Activated CD4-positive, alpha-beta T cell treated with anti-CD3 and anti-CD28 coated beads, Interleukin-10, Interleukin-2, amounts not matched to agents 100 ng/mL and 50 ng/mL, durations not matched to agents 16 hours and 8 hours (primary cell): ENCODE measurements around the gene XPOT.
"Not testable (repeated sequence)": the region's sequence is repeated elsewhere in the genome, so short reads cannot be mapped to it uniquely, and the experiment has no call there.

Experiments used
- DNase-seq: peaks from one replicate; pipeline ENCODE4 v3.0.0-alpha.2; 2020

The XPOT gene, protein sequence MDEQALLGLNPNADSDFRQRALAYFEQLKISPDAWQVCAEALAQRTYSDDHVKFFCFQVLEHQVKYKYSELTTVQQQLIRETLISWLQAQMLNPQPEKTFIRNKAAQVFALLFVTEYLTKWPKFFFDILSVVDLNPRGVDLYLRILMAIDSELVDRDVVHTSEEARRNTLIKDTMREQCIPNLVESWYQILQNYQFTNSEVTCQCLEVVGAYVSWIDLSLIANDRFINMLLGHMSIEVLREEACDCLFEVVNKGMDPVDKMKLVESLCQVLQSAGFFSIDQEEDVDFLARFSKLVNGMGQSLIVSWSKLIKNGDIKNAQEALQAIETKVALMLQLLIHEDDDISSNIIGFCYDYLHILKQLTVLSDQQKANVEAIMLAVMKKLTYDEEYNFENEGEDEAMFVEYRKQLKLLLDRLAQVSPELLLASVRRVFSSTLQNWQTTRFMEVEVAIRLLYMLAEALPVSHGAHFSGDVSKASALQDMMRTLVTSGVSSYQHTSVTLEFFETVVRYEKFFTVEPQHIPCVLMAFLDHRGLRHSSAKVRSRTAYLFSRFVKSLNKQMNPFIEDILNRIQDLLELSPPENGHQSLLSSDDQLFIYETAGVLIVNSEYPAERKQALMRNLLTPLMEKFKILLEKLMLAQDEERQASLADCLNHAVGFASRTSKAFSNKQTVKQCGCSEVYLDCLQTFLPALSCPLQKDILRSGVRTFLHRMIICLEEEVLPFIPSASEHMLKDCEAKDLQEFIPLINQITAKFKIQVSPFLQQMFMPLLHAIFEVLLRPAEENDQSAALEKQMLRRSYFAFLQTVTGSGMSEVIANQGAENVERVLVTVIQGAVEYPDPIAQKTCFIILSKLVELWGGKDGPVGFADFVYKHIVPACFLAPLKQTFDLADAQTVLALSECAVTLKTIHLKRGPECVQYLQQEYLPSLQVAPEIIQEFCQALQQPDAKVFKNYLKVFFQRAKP

DNA sequence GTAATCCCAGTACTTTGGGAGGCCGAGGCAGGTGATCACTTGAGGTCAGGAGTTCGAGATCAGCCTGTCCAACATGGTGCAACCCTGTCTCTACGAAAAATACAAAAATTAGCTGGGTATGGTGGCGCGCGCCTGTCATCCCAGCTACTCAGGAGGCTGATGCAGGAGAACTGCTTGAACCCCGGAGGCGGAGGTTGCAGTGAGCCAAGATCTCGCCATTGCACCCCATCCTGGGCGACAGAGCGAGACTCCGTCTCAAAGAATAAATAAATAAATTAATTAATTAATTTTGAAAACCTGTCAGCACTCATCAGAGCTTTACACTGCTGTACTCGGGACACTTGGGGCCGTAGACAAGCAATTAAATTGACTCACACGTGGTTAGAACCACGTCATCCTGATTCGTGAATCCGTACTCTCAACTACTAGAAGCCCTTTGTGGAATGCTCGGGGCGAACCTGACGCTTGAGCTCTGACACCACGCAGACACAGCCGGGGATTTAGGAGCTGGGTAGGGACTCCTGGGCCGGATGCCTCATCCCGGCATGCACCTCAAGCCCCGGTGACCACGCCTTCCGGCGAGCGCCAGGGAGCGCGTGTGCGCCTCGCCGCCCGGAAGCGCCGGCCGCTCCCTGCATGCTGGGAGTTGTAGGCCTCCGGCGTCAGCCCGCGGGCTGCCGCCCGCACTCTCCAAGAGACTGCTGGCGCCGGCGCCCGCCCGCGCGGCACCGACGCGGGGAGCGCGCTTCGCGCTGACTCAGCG is at the start of gene XPOT:
Gene XPOT, plus strand, starts transcription at position 686 of the 763 bp plus-strand sequence. CDS start 5,644 bp downstream, outside the sequence.
- DNase-seq = peak; percentile 98

DNA sequence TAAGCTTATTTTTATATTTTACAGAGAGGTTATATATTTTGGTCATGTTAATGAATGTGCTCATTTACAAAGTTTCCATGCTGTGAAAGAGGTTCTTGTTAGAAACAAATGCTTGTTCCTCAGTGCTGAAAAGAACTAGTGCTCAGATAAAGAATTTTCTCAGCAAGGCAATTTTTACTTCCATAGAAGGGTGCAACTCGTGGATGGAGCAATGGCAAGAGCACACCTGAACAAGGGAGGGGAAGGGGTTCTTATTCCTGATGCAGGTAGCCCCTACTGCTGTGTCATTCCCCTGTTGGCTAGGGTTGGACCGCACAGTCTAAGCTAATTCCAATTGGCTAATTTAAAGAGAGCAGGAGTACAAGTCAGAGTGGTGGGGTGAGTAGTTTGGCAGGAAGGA is 48.0 kb upstream of the XPOT start:
- not testable (repeated sequence) for DNase-seq

DNA sequence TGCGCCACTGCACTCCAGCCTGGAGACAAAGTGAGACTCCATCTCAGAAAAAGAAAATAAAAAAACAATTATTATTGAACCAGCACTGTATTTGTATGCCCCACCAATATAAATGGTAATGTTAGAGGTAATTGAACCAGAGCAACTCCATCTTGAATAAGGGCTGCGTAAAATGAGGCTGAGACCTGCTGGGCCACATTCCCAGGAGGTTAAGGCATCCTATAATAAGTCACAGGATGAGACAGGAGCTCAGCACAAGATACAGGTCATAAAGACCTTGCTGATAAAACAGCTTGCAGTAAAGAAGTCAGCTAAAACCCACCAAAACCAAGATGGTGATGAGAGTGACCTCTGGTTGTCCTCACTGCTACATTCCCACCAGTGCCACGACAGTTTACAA is 43.0 kb upstream of the XPOT start:
- DNase-seq = not testable (repeated sequence)

DNA sequence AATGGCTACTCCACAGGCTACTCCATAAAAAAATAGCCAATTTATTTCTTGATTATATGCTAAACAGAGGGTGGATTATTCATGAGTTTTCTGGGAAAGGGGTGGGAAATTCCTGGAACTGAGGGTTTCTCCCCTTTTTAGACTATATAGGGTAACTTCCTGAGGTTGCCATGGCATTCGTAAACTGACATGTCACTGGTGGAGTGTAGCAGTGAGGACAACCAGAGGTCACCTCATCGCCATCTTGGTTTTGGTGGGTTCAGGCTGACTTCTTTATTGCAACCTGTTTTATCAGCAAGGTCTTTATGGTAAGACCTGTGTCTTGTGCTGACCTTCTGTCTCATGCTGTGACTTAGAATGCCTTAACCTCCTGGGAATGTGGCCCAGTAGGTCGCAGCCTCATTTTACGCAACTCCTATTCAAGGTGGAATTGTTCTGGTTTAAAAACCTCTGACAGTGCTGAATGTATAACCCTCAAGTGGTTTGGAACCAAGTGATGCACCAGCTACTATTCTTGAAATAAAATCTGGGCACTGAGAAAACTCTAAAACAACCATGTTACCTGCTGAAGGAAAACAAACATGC is 41.4 kb upstream of the XPOT start:
- DNase-seq = no peak

DNA sequence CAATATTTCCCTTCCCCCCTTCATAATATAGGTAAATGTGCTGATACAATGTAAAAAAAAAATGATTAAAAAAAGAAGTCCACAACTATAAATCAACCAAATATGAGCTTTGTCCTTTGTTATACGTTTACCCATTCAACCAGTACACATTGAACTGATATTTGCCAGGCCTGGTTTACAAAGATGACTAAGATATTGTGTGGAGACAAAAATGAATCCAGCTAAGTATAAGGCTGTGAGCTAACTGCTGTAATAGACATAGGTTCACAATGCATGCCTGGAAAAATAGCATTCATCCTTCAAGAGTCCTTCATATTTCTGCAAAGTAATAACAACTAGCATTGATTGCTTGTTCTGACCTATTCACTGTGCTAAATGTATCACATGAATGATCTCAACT is 20.5 kb upstream of the XPOT start:
- DNase-seq = no peak

DNA sequence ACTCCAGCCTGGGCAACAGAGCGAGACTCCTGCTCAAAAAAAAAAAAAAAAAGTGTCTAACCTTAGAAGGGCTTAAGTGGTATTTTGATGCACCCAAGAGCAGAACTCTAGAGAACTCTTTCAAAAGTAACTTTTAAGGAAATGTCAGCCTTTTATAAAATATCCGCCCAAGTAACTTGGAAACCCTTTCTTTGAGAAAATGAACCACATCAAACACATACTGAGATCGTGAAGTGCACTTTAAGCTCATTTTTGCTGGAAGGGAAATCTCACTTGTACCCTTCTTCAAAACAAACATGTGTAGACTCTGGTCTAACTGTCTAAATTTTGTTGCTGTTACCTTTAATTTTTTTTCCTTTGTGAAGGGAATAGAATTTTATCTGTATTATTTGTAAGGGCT is 19.2 kb upstream of the XPOT start:
- no peak for DNase-seq

DNA sequence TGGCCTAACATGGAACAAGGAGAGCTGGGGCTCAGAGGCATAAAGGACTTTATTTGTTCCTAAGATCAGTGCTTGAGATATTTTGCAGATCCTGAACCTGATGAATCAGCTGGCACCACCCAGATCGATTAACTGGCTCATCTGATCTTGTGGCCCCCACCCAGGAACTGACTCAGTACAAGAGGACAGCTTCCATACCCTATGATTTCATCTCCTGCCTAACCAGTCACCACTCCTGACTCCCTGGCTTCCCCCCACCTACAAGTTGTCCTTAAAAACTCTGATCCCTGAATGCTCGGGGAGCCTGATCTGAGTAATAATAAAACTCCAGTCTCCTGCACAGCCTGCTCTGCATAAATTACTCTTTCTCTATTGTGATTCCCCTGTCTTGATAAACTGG is 18.7 kb upstream of the XPOT start:
- DNase-seq = peak; percentile 55

DNA sequence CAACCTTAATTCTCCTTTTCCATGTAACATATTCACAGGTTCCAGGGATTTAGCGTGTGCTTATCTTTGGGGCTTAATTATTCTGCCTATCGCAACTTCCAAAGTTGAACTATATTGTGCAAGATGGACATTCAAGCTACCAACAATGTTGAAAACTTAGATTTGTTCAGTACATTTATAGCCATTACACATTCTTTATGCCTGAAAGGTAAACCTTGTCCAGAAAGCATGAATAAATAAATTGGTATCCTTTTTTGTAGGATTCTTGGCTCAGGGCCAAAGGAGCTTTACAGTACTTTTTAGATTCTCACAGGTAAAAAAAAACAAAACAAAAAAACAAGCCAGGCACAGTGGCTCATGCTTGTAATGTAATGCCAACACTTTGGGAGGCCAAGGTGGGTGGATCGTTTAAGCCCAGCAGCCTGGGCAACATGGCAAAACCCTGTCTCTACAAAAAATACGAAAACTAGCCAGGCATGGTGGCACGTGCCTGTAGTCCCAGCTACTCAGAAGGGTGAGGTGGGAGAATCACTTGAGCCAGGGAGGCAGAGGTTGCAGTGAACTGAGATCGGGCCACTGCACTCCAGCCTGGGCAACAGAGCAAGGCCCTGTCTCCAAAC is 16.9 kb upstream of the XPOT start:
- no peak for DNase-seq

DNA sequence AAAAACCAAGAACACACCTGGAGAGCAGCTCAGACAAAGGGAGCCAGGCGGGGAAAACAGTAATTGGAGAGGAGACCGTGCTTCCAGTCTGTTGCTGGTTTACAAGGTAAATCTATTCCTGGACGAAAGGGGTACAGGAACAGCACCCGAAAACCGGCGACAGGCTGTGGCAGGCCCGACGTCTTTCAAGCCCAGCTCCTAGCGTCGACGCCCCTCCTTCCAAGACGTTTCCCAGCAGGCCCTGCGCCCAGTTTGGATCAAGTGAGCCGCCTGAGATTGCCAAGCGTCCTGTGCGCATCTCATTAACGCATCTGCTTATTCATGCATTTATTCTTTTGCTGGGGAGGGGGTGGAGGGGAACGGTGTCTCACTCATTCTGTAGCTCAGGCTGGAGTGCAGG is 15.0 kb upstream of the XPOT start:
- DNase-seq = no peak

DNA sequence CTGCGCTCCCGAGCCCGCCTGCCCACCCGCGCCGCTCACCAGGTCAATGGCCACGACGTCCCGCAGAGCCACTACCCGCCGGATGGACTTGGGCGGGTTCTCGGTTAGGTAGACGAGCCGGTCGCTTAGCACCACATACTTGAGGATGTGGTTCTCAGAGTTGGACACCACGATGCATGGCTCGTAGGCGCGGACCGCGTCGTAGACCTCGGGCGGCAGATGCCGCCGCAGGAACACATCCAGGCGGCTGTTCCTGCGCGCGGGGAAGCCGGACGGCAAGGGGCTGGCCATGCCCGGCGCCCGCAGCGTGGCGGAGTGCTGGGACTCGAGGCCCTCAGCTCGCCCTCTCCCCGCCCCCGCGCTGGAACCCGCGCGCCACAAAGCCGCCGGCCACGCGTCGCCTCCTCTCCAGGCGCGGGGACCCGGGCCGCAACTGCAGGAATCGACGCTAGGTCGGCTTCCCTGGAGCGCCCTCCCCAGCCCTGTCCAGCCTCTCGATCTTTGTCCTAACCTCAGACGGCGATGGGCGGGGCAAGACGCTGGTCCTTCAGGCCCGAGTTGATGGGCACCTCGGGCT is 13.8 kb upstream of the XPOT start, which contains the start of gene C12orf56:
Gene C12orf56, minus strand, starts transcription at position 484 of the 577 bp plus-strand sequence. Its CDS starts 193 bp downstream, at position 291.
- peak; percentile 19 for DNase-seq

DNA sequence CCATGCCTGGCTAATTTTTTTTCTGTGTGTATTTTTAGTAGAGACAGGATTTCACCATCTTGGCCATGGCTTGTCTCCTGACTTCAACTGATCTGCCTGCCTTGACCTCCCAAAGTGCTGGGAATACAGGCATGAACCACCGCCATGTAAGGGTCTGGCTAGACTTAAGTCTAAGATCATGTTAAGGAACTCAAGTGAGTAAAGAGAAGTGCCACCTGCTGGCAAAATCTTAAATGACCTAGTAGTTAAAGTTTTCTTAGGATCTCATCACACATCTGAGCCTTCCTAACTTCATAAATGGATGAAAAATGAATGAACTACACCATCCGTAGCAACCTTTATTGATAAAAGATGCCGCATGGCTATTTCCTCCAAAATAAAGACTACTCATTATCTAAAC is 12.0 kb upstream of the XPOT start:
- no peak for DNase-seq

DNA sequence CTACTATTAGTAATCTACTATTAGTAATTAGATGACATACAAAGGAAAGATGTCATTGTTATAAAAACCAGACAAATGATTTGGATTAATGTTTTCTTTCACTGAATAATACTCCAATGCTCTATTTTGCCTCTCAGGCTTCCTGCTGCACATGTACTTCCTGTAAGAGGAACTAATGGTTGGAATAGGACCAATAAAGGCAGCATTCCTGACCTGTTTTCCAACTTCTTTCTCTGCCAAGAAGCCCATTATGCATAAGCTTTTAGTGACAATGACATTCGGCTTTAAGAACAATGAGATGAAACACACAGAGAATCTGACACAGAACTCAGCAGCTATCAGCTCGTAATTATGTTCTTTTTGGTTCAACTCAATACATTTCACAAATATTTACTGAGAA is 8.5 kb upstream of the XPOT start:
- no peak for DNase-seq

DNA sequence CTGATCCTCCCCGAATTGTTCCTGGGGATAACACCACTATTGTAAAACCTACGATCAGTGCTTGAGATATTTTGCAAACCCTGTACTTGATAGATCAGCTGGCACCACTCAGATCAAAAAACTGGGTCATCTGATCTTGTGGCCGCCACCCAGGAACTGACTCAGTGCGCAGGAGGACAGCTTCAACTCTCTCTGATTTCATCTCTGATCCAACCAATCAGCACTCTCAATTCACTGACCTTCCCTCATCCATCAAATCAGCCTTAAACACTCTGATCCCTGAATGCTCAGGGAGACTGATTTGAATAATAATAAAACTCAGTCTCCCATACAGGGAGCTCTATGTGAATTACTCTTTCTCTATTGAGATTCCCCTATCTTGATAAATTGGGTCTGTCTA is 4.2 kb upstream of the XPOT start:
- peak; percentile 66 for DNase-seq

DNA sequence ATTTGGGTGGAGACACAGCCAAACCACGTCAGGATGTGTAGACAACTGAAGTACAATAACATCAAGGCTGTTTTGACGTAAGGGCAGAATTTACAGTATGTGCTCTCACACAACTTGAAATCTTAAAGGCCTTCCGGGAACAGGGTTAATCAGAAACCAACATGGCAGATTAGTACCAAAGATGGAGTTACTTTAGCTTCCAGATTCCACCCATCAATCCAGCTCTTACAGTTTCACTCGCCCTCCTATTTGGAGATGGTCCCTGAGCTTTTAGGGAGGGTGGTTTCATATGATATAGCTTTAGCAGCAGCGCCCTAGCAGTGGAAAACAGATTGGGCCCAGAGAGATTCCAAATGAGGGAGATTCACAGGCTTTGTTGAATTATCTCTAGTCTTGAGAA is 2.0 kb upstream of the XPOT start:
- DNase-seq = no peak

DNA sequence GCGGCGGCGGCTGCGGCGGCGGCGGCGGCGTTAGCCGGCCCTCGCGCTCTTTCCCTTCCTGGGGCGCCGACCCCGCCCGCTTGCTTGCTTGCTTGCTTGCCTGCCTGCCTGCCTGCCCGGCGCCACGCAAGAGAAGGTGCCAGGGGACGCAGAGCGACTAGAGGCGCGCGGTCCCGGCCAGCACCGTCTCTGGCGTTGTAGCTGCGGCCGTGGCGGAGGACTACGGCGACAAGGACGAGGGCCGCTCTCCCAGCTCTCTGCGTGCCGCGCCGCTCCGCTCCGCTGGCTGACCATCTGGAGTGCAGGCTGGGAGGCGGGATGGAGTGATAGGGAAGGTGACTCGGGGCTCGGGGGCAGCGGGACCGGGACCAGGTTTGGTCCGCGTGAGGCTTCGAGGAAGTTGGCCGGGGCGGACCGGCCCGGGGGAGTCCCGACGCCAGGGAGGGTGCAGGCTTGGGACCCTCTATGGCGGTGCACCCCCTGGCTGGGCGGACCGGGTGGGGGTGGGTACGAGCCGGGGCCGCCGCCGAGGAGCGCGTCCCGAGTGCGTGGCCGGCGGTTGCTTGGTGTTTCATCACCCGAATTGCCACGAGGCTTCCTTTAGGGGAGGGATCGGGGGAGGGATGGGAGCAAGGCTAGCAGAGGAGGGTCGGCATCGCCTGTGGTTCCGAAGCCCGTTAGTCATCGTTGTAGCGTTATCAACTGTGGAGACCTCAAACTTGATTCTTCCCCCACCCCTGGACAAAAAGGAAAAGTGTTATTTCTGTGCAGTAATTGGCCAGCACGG is 471 bp downstream of the XPOT start:
- DNase-seq = peak; percentile 84

DNA sequence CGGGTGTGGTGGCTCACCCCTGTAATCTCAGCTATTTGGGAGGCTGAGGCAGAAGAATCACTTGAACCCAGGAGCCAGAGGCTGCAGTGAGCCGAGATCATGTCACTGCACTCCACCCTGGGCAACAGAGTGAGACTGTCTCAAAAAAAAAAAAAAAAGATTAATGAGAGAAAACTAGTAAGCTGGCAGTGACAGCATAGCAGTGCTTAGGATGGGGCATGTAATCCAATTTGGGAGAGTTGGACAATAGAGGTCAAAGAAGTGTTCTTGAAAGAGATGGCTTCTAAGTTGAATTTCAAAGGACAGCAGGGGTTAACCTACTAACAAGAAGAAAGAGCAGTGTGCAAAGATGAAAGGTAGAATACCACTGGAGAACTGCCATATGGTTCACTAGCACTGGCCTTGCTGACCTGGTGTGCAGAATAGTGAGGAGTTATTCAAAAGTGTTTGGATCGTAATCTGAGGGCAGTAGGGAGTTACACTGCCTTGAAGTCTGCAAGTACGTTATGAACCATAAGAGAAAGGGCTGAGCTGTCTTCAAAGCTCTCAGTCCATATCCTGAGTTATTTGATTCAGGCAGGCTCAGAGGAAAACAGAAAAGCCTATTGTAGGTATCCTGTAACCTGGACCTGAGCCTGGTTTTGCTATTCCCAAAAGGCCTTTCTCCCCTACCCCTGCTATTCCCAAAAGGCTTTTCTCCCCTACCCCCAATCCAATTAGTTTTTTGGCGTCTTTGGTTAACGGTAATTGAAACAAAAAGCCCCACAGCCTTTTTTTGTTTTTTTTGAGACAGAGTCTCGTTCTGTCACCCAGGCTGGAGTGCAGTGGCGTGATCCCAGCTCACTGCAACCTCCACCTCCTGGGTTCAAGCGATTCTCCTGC is 3.4 kb downstream of the XPOT start:
- DNase-seq = no peak

DNA sequence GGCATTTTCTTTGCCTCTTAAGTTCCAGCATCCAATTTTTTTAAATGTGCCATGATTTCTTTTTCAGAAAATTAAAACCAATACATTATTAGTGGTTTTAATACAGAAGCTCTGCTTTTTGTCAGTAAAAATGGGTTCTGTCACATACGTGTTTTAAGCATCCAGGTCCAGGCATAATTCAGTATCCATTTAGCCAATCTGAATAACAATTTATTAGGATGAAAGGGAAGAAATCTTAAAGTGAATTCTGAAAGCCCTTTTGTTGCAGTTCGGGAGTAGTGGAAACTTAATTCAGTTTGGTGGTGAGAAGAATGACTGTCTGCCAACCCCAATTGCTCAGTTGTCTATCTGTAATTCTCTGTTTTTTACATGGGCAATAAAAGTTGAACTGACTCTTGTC is 7.2 kb downstream of the XPOT start:
- no peak for DNase-seq

DNA sequence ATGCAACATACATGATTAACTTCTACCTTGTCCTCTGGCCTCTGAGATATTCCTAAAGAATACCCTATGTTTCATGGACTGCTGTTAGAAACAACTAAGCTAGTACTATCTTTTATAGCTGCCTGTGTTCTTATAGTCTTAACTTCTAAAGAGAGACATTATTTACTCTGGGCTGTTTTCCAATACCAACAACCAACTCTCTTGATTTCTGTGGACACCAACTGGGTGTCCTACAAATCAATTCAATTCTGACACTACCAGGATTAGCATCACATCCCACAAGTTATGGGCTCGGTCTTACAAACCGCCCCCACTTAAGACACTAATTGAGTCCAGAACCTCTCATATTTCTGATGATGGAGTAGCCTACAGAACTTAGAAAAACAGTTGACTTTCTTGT is 8.3 kb downstream of the XPOT start:
- DNase-seq = no peak

DNA sequence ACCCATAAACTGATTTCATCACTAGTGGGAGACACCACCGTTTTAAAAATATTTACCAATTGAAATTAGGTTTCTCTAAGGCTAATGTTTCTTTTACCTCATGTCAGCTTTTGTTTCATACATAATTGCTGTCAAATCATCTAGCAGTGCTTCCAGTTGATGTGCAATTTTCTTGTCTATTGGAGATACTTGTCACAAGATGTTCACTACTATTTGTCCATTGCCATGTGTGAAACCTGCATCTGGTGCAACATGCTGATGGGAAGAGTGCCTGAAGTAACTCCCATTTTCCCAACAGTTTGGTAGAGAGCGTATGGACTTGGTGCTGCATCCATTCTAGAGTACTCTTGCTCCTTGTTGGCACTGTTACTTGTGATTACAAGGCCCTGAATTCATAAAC is 9.7 kb downstream of the XPOT start:
- no peak for DNase-seq

DNA sequence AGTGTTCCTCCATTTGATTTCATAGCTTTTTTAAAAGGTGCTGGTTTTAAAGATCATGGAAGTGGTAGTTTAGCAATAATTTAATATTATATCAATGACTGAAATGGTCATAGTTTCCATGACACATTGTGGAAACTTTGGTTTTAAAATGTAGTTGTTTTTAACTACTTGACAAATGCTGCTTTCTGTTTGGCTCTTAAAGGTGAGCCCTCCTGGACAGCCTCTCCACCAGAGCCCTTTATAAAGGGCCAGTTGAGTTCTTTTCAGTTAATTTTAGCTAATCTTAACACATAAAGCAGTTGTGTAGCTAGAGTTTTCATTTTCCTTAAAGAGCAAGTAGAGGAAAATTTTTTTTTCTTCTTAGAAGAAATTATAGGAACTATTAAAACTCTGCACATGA is 14.0 kb downstream of the XPOT start:
- DNase-seq = no peak
